Measurements from ENCODE around the gene PODXL2. TPM values are rescaled to one million over a fixed set of nuclear protein-coding genes. Genes with fewer than 3 reads are reported as not detected.

PODXL2 gene
- total RNA-seq, 1 donor from 2014 or later, result 74.0 TPM

DNA sequence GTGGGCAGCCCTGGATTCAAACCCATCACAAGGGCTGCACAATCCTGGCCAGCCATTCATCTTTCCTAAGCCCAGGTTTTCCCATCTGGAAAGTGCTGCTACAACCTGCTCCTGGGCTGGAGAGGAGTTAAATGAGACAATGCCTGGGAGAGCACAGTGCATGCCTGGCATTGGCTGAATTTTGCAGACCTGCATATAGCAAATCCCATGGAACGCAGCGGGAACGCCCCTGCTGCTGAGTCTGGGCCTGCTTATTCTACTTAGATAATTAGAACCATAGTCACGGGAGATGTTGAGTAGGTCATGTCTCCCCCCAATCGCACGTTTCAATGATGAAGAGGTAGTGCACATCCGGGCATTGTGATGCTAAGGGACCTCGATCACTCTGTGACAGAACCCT is 90.4 kb downstream of the PODXL2 start:
- TF ChIP-seq, protein P1, sequence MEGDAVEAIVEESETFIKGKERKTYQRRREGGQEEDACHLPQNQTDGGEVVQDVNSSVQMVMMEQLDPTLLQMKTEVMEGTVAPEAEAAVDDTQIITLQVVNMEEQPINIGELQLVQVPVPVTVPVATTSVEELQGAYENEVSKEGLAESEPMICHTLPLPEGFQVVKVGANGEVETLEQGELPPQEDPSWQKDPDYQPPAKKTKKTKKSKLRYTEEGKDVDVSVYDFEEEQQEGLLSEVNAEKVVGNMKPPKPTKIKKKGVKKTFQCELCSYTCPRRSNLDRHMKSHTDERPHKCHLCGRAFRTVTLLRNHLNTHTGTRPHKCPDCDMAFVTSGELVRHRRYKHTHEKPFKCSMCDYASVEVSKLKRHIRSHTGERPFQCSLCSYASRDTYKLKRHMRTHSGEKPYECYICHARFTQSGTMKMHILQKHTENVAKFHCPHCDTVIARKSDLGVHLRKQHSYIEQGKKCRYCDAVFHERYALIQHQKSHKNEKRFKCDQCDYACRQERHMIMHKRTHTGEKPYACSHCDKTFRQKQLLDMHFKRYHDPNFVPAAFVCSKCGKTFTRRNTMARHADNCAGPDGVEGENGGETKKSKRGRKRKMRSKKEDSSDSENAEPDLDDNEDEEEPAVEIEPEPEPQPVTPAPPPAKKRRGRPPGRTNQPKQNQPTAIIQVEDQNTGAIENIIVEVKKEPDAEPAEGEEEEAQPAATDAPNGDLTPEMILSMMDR (conservative IDR thresholded peaks at IDR 0.05), result no peak
- Mint-ChIP-seq H3K27ac (ENCODE audit: unreplicated experiment) (no peak overlapping the region), H3K9me3 (no peaks in the 10 kb centered on the region), H3K4me3 (no peak overlapping the region), H3K36me3 (ENCODE audit: low read depth) (peaks cover 3% of the 10 kb centered on the region), H3K27me3 (ENCODE audit: low read depth) (no peaks in the 10 kb centered on the region), H3K4me1 (peaks cover 15% of the 10 kb centered on the region)
- DNase-seq (ENCODE audit: low read depth, low spot score), result no peak

DNA sequence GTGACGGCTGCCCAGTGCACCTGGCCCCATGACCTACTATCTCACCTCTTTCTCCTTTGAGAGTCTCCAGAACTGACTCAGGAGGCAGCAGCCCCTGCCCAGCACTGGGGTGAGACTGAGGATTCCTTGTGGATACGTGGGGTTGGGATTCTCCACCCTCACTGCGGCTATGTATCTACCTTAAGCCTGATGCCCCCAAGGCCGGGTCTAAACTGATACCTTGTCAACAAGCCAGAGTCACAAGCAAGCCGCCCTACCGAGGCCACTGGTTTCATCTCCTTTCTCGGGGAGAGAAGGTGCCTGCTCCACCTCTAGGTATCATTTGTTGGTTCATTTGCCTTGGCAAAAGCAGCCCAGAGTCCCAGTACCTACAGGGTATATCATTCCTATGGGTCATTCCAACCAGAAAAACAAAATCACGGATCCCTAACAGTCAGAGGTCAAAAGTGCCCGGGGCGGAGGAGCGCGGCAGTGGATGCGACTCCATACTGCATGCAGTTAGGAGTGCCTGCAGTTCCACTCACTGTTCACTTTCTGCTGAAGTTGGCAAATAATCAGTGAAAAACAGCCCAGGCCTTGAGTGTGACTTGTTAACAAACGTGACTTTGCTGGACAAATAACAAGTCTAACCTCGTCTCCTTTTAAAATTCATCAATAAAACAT is 91.3 kb downstream of the PODXL2 start:
- no peaks in the 10 kb centered on the region for H3K27me3 Mint-ChIP-seq (ENCODE audit: low read depth)
- H3K9me3 Mint-ChIP-seq, result peaks cover 4% of the 10 kb centered on the region
- TF ChIP-seq, protein P1 (conservative IDR thresholded peaks at IDR 0.05), result no peak
- peaks cover 7% of the 10 kb centered on the region for H3K36me3 Mint-ChIP-seq (ENCODE audit: low read depth)
- no peak overlapping the region for H3K27ac Mint-ChIP-seq (ENCODE audit: unreplicated experiment)
- peaks cover 15% of the 10 kb centered on the region for H3K4me1 Mint-ChIP-seq
- no peak overlapping the region for H3K4me3 Mint-ChIP-seq
- DNase-seq (ENCODE audit: low read depth, low spot score), result no peak

DNA sequence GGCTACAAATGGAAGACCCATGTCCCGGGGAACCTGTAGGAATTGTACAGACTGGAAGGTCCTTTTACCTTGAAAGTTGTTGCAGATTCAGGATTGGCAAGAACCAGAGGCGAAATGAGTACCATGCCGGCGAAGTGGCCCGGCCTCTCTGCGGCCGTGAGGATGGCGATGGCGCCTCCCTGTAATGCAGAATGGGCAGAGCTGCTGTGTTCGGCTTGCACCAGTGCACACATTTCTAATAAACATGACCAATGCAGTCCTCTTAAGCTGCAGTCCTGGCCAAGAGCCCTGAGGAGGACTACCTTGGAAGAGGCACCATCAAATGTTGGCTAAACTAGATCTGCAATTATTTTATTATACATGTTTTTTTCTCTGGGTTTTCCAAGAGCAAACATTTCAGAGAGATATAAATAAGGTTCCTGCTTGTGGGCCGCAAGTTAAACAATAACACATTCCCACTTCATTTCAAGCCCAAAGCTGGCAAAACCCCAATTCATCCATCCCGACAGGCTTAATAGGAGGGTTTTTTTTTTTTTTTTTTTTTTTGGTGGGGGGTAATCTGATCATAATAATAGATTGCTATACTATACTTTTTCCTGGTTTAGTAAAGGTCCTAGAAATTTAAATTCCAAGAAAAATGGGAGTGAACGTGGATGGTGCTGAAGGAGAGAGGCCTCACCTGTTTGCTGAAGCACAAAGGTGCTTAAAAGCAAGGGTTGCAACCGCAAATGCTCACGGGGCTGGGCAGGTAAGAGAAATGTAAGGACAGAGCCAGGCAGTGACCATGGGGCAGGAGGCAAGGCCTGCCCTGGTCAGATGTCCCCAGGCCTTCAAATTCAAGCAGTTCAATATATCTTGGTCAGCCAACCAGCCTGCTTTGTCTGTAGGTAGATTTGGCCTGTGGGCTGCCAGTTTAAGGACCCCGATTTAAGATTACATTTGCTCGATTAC is 92.3 kb downstream of the PODXL2 start:
- DNase-seq (ENCODE audit: low read depth, low spot score), result no peak
- H3K9me3 Mint-ChIP-seq, result peaks cover 6% of the 10 kb centered on the region
- H3K36me3 Mint-ChIP-seq (ENCODE audit: low read depth), result peaks cover 9% of the 10 kb centered on the region
- TF ChIP-seq, protein P1 (conservative IDR thresholded peaks at IDR 0.05), result no peak
- H3K27ac Mint-ChIP-seq (ENCODE audit: unreplicated experiment), result no peak overlapping the region
- no peaks in the 10 kb centered on the region for H3K27me3 Mint-ChIP-seq (ENCODE audit: low read depth)
- no peak overlapping the region for H3K4me3 Mint-ChIP-seq
- H3K4me1 Mint-ChIP-seq, result peaks cover 18% of the 10 kb centered on the region

DNA sequence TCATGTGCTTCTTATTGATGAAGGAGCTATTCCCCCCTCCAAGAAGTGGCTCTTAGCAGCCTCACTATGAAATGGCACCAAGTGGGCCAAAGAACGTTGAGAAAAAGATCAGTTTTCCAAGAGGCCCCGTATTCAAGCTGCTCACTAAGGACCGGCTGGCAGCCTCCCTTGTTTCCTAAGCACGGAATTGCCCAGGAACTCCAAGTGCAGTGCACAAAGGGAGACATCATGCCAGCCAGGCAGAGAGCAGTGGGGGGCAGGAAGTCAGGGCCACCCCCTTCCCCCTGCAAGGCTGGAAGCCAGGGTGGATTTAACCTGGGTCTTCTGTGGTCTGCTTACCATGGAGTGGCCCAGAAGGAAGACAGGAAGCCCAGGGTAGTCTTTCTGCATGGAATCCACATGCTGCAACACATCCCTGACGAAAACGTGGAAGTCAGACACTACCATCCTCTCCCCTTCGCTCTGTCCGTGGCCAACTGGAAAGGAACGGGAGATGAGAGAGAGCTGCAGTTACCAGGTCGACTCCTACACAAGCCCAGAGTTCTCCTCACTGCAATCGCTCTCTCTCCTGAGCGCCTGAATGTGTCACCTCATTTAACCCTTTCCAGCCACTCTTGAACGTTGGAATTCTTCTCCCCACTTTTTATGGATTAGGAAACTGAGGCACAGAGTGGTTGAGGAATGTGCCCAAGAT is 93.3 kb downstream of the PODXL2 start:
- TF ChIP-seq, protein P1 (conservative IDR thresholded peaks at IDR 0.05), result no peak
- DNase-seq (ENCODE audit: low read depth, low spot score), result no peak
- Mint-ChIP-seq H3K4me3 (no peak overlapping the region), H3K4me1 (peaks cover 23% of the 10 kb centered on the region), H3K27ac (ENCODE audit: unreplicated experiment) (no peak overlapping the region), H3K27me3 (ENCODE audit: low read depth) (no peaks in the 10 kb centered on the region), H3K9me3 (peaks cover 6% of the 10 kb centered on the region), H3K36me3 (ENCODE audit: low read depth) (peaks cover 9% of the 10 kb centered on the region)

Small RNAs within 50 kb of the gene (microRNA-seq; reads per million reads assigned to microRNA genes)
- gene MIR7976, result 2.4 reads per million

Other genes starting within 250 kb of the PODXL2 start
- 27.2 and 27.4 TPM in 2 replicates for gene TPRA1, start 38.5 kb upstream of the PODXL2 start, total RNA-seq
- gene MCM2, start 30.8 kb upstream of the PODXL2 start, total RNA-seq, result 223 and 228 TPM in 2 replicates
- gene ABTB1, start 43.8 kb downstream of the PODXL2 start, total RNA-seq, result 6.8 and 7.2 TPM in 2 replicates
- 11.3 and 13.3 TPM in 2 replicates for gene MGLL, start 193.3 kb downstream of the PODXL2 start, total RNA-seq

Measured in neural crest cell (in vitro differentiated cells).